Measurements from ENCODE around the gene DOLPP1.

GRCh38 chr9:129058965-129059795, 21.7 kb upstream of the DOLPP1 start:
- TF ChIP-seq CTCF (IDR thresholded peaks at IDR 0.05; ENCODE audit: low read depth, low read length, missing input control) (no peak), FOXA1 (IDR thresholded peaks at IDR 0.05) (no peak), EGR1 (IDR thresholded peaks at IDR 0.05; ENCODE audit: low read depth in 2 of 2) (no peak), RAD21 (IDR thresholded peaks at IDR 0.05) (no peak), REST (IDR thresholded peaks at IDR 0.05) (no peak), SP1 (IDR thresholded peaks at IDR 0.05) (no peak), MAX (IDR thresholded peaks at IDR 0.05) (no peak), RXRA (IDR thresholded peaks at IDR 0.05) (no peak), ZBTB33 (IDR thresholded peaks at IDR 0.05) (no peak), YY1 (IDR thresholded peaks at IDR 0.05) (no peak), GABPA (IDR thresholded peaks at IDR 0.05 in 1 of 2, conservative IDR thresholded peaks at IDR 0.05 in 1 of 2) (no peak), TAF1 (conservative IDR thresholded peaks at IDR 0.05) (no peak)
